Stimulated activated CD4-positive, alpha-beta T cell treated with anti-CD3 and anti-CD28 coated beads, TNF-alpha, amount 100 ng/mL, for 4 hours (primary cell): ENCODE results near the gene ATP9B.
"Not testable (repeated sequence)": the region's sequence is repeated elsewhere in the genome, so short reads cannot be mapped to it uniquely, and the experiment has no call there.

Source experiments
- DNase-seq, 3 experiments: peaks; one replicate each; pipeline ENCODE4 v3.0.0-alpha.2; 2020; ENCODE audit warnings: low read depth in 3 of 3

Gene ATP9B

GRCh38 chr18:79071503-79072210 is 2.5 kb downstream of the ATP9B start:
- DNase-seq: no peak

- DNase-seq: not testable (repeated sequence)
These were observed 3.5 kb downstream of the ATP9B start for GRCh38 chr18:79072655-79073054.

GRCh38 chr18:79077181-79077580 is 8.0 kb downstream of the ATP9B start:
- DNase-seq: no peak

GRCh38 chr18:79078791-79079190 is 9.6 kb downstream of the ATP9B start:
- DNase-seq: not testable (repeated sequence)

GRCh38 chr18:79092874-79093273 is 23.7 kb downstream of the ATP9B start:
- no peak for DNase-seq

GRCh38 chr18:79093986-79094385 is 24.8 kb downstream of the ATP9B start:
- DNase-seq: no peak

- DNase-seq: no peak
These were observed 26.0 kb downstream of the ATP9B start for GRCh38 chr18:79095216-79095615.

- DNase-seq: no peak
These were observed 31.8 kb downstream of the ATP9B start for GRCh38 chr18:79100944-79101343.

GRCh38 chr18:79102886-79103285 is 33.7 kb downstream of the ATP9B start:
- DNase-seq: no peak

GRCh38 chr18:79104137-79104536 is 34.9 kb downstream of the ATP9B start:
- DNase-seq: no peak

- DNase-seq: no peak
These were observed 36.3 kb downstream of the ATP9B start for GRCh38 chr18:79105455-79105854.

- no peak for DNase-seq
These were observed 36.9 kb downstream of the ATP9B start for GRCh38 chr18:79106084-79106483.

GRCh38 chr18:79107886-79108285 is 38.7 kb downstream of the ATP9B start:
- DNase-seq: no peak

- no peak for DNase-seq
These were observed 39.5 kb downstream of the ATP9B start for GRCh38 chr18:79108549-79109215.

- no peak for DNase-seq
These were observed 42.3 kb downstream of the ATP9B start for GRCh38 chr18:79111483-79111882.

- no peak for DNase-seq
These were observed 48.2 kb downstream of the ATP9B start for GRCh38 chr18:79117385-79117784.

GRCh38 chr18:79117788-79118187 is 48.6 kb downstream of the ATP9B start:
- DNase-seq: no peak

GRCh38 chr18:79118797-79119196 is 49.6 kb downstream of the ATP9B start:
- no peak for DNase-seq

GRCh38 chr18:79121746-79122474 is 52.7 kb downstream of the ATP9B start:
- DNase-seq: no peak

- DNase-seq: no peak
These were observed 54.8 kb downstream of the ATP9B start for GRCh38 chr18:79123948-79124347.

- no peak for DNase-seq
These were observed 59.9 kb downstream of the ATP9B start for GRCh38 chr18:79129120-79129519.

GRCh38 chr18:79133724-79134123 is 64.5 kb downstream of the ATP9B start:
- no peak for DNase-seq

GRCh38 chr18:79135924-79136323 is 66.7 kb downstream of the ATP9B start:
- DNase-seq: no peak
